GM13976 (cell line): Measurements from ENCODE around the gene ANKRD22.

Experiments used
- DNase-seq: peaks from one replicate; pipeline ENCODE4 v3.0.0; 2012; ENCODE audit warnings: low spot score
- in situ Hi-C: fragments of 300-500 bp; cut with MboI; formaldehyde crosslinking; loops from one replicate; pipeline ENCODE4 v1.12.0; 2022; ENCODE audit warnings: low sequenced_read_pairs, mixed read lengths, inconsistent platforms; ENCODE audit not compliant: unreplicated experiment
- TF ChIP-seq, protein P1 (sequence below): IDR thresholded peaks from 2 replicates; pipeline ENCODE4 v1.5.1; 2012; ENCODE audit warnings: borderline replicate concordance, mild to moderate bottlenecking; ENCODE audit not compliant: insufficient read depth; ENCODE audit errors: extremely low read depth, missing control alignments, control extremely low read depth

The ANKRD22 gene

DNA sequence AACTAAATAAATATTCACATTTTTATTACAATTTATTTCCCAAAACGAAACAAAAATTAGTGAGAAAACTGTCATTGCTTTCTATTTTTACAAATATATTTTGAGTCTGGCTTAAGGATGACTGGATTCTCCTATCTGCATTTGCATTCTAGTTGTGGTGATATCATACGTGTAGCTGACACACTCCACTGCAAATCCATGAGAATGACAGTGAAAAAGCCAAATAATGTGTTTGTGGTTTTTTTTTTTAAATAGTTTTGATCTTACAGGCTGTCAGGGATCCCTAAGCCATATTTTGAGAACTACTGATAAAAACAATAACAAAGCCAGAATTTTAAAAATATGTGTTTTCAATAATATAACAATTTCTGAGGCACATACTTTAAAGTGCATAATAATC, 22.6 kb upstream of the ANKRD22 start:
- DNase-seq = no peak
- TF ChIP-seq, protein P1, sequence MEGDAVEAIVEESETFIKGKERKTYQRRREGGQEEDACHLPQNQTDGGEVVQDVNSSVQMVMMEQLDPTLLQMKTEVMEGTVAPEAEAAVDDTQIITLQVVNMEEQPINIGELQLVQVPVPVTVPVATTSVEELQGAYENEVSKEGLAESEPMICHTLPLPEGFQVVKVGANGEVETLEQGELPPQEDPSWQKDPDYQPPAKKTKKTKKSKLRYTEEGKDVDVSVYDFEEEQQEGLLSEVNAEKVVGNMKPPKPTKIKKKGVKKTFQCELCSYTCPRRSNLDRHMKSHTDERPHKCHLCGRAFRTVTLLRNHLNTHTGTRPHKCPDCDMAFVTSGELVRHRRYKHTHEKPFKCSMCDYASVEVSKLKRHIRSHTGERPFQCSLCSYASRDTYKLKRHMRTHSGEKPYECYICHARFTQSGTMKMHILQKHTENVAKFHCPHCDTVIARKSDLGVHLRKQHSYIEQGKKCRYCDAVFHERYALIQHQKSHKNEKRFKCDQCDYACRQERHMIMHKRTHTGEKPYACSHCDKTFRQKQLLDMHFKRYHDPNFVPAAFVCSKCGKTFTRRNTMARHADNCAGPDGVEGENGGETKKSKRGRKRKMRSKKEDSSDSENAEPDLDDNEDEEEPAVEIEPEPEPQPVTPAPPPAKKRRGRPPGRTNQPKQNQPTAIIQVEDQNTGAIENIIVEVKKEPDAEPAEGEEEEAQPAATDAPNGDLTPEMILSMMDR = no peak
- in situ Hi-C loops = no loop called here

DNA sequence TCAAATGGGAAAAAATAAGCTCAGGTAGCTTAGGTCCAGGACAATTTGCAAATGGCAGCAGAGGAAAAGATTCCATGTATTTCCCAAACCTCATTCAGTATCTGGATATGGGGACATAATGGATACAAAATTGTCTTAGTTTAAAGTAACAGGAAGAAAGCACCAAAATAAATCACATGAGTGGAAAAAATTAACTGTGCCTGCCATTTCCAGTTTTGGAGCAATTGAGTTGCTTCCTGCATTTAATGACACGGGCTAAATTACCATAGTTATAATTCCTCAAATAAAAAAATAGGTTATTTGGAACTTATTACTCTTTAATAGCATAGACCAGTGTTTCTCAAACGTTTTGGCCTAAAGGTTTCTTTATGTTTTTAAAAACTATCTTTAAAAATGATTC, 22.1 kb upstream of the ANKRD22 start:
- in situ Hi-C loops = no loop called here
- TF ChIP-seq, protein P1 = no peak
- no peak for DNase-seq

DNA sequence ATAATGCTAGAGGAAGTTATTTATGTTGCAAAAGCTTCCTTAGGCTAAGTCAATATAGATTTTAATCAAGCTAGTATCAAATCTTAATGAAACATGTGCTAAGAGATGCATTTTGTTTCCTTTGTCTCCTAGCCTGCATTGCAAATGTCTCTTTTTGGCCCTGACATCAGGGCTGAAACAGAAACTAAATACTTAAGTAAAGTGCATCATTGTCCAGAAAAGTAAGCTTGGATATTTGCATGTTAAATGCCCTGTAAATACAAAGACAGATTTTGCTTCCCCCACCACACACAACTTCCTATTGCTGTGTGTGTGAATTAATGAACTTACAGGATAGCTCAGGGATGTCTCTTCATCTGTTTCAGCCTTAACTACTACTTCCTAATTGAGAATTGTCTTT, 18.4 kb upstream of the ANKRD22 start:
- in situ Hi-C loops = no loop called here
- TF ChIP-seq, protein P1 = no peak
- DNase-seq = no peak

DNA sequence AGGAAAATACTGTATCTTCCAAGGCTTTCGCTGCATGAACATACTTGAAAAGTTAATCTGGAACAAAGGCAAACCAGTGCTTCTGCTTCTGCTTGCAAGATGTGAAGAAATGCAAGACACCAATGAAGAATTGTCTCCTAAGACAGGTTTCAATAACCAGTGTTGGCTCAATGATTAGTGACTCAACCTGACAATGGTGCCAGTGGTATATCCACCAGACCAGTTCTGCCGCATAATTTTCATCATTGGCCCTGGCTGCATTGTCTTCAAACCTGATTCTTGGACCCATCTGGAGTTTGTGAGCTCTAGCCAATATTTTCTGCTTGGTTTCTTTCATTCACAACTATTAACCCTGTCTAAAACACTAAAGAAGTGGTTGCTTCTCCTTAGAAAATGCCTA, 14.8 kb upstream of the ANKRD22 start:
- DNase-seq = no peak
- in situ Hi-C loops = no loop called here
- TF ChIP-seq, protein P1 = no peak

DNA sequence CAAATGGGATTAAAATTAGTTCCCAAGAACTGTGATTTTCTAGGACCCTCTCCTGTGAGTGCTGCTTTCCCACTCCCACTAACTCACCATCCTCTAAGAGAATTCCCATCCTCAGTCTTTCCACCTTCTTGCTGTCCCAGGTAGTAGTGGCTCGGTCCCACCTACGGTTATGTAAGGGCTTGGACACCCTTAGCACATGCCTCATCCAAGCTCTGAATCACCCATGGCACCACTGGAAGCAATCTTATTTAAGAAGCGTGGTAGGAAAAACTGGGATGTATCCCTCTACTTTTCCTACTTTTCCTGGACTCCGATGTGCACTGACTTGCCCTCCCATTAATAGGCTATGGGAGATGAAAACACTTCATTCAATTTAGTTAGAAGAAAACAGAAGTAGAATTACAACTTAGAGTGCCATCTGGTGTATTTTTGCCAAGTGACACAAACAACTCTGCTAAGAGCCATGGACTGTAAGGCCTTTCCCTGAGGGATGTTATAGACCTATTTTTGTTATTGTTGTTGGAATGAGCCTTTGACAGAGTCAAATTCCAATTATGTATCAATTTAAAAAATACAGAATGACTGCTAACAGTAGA, 13.7 kb upstream of the ANKRD22 start:
- in situ Hi-C loops = no loop called here
- TF ChIP-seq, protein P1 = no peak
- no peak for DNase-seq

DNA sequence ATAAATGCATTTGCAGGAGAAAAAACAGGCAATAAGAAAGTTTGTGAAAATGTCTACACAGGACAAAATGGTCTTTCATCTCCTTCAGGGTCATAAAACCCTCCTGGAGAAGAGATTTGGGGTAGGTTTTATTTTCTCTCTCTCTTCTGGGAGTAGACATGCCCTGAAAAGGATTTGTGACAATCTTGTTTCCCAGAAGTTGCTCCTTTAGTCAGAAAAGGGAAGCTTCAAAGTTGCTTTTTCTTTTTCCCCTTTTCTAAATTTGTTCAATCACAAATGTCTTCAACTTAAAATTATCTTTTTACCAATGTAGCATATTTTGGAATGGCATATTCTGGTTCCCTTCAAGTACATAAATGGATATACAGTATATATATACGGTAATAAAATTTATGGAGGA, 9.4 kb upstream of the ANKRD22 start:
- DNase-seq = no peak
- TF ChIP-seq, protein P1 = no peak
- in situ Hi-C loops = no loop called here
